GM12872 (cell line): Measurements from ENCODE around the gene POGZ.

Experiments used
- CTCF ChIP-seq: IDR thresholded peaks from 3 replicates; pipeline ENCODE4 v1.5.1; 2011; ENCODE audit warnings: low read depth, mild to moderate bottlenecking, low read length, moderate library complexity; ENCODE audit not compliant: insufficient read depth

Gene POGZ

DNA sequence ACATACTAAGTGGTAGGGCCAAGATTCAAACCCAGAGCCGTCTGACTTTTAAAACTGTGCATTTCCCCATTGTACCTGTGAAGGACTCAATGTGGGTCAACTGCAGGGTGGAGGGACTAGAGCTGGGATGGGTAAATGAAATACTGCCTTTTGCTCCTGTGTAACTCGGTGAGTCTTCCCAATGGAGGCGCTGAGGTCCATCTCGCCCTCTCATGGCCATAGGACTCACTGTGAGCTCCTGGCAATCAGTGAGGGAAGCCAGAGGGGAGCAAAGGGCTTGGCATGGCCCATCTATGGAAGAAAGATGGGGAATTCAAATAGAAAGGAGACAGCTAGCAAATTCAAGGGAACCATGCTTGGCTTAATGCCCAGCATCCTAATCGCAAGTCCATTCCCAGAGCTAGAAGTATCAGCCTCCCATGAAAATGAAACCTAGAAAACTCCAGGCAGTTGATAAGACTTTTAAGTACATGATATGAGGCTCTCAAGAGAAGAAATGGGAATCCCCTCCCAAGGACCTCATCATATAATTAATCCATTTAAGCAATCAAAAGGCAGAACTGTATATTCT, 26.5 kb upstream of the POGZ start:
- TF ChIP-seq CTCF: no peak

DNA sequence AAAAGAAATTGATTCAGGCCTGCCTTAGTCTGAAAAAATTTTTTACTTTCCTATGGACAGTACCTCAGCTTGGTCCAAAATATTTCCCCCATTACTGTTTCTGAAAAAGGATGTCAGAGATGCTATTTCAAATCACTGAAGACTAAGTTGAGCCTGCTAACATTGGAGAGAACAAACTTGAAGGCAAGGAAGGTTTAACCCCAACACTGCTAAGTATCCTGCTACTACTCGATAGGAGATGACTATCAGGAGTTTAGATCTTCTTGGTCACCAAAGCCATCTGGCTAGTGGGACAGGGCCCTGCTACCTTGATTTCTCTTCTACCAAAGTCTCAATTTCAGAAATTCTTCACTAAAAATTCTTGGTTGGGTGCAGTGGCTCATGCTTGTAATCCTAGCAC, 22.7 kb upstream of the POGZ start:
- TF ChIP-seq CTCF: no peak

DNA sequence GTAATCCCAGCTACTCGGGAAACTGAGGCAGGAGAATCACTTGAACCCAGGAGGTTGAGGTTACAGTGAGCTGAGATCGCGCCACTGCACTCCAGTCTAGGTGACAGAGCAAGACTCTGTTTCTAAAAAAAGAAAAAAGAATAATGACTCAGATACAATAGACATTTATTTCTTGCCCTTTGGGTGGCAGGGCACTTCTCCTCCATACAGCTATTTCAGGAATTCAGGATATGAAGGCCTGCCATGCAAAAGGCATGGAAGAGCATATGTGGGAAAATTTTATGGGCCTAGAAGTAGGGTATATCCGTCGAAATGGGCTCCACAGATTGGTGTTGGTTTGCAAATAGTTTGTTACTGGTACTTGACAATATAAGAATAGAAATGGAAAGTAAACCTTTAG, 20.2 kb upstream of the POGZ start:
- TF ChIP-seq CTCF: no peak

- TF ChIP-seq CTCF: no peak
Measured at GRCh38 chr1:151478923-151479322, 19.6 kb upstream of the POGZ start.

- TF ChIP-seq CTCF: no peak
Measured at GRCh38 chr1:151478140-151478812, 19.0 kb upstream of the POGZ start.

GRCh38 chr1:151477066-151477465, 17.8 kb upstream of the POGZ start:
- TF ChIP-seq CTCF: no peak

DNA sequence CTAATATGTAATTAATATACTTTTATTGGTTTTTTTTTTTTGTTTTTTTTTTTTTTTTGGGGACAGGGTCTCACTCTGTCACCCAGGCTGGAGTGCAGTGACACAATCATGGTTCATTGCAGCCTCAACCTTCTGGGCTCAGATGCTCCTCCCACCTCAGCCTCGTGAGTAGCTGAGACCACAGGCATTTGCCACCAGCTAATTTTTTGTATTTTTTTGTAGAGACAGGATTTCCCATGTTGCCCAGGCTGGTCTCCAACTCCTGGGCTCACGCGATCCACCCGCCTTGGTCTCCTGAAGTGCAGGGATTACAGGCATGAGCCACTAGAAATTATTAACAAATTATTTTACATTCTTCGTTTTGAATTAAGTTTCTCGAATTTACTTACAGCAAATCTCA, 16.8 kb upstream of the POGZ start:
- TF ChIP-seq CTCF: no peak

- TF ChIP-seq CTCF: no peak
Measured at GRCh38 chr1:151475175-151475574, 15.9 kb upstream of the POGZ start.
